ENCODE results near the gene VAV2. TPM values are rescaled to one million over a fixed set of nuclear protein-coding genes. Genes with fewer than 3 reads are reported as not detected.

The VAV2 gene
- total RNA-seq, 3 donors from 2014 or later (not counting 1 experiment from before 2014, with no cell fraction given): 3.9 to 5.1 (median 4.8) TPM

DNA sequence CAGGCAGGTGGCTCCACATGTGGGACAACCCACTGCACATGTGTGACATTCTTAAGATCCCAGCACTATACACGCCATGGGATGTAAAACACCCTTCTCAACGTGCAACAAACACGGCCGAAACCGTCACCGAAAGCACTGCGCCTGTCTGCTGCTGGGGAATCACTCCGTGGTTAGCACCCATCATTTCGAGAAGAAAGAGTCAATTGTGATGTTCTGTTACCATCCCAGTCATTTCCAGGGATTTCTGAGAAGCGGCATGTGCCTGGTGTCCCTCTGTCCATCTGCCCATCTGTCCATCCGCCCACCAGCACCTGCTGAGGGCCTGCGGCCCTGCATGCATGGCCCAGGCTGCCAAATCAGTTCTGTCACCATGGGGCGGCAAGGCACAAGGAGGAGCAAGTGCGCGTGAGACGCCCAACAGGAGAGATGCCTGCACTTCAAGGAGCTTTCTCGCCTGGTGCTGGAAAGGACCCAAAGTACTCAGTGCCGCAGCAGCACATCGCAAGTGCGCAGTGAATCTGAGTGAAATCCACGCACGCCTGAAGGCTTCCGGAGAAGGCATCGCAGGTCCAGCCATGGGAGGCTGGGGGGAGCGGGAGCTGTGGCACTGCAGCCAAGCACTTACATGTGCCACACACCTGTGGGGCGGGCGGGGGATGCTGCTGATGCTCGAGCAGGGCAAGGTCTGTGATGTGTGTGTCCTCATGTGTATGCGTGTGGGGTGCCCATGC is 38.0 kb downstream of the VAV2 start:
- DNase-seq (no peak), ATAC-seq (peak in 1 of 3 donors; percentile 12)
- Histone ChIP-seq H3K36me3 (ENCODE audit: control insufficient read depth, insufficient read depth, low read length) (no peaks in the 10 kb centered on the region), H3K27ac (ENCODE audit: low read length) (no peak overlapping the region), H3K4me1 (ENCODE audit: control insufficient read depth, insufficient read depth, low read length) (peaks cover 45% of the 10 kb centered on the region), H3K9me3 (ENCODE audit: control insufficient read depth, insufficient read depth, low read length) (no peaks in the 10 kb centered on the region), H3K4me3 (ENCODE audit: low read length) (no peak overlapping the region), H3K27me3 (ENCODE audit: control insufficient read depth, insufficient read depth, low read length) (no peaks in the 10 kb centered on the region)
- peaks cover 11 to 23% of the 10 kb centered on the region in 2 donors for H3K4me1 Mint-ChIP-seq
- peak overlapping the region; percentile 85 for H3K4me3 Mint-ChIP-seq
- H3K27me3 Mint-ChIP-seq (ENCODE audit: low read depth in 2 of 2): no peaks in the 10 kb centered on the region
- intact Hi-C loops (cut with micrococcal nuclease): no loop called here
- no peaks in the 10 kb centered on the region for H3K9me3 Mint-ChIP-seq
- H3K36me3 Mint-ChIP-seq: no peaks in the 10 kb centered on the region
- WGBS (ENCODE audit: insufficient coverage): 83% methylated on average over 29 of the region's 29 CpGs
- TF ChIP-seq, protein P1, sequence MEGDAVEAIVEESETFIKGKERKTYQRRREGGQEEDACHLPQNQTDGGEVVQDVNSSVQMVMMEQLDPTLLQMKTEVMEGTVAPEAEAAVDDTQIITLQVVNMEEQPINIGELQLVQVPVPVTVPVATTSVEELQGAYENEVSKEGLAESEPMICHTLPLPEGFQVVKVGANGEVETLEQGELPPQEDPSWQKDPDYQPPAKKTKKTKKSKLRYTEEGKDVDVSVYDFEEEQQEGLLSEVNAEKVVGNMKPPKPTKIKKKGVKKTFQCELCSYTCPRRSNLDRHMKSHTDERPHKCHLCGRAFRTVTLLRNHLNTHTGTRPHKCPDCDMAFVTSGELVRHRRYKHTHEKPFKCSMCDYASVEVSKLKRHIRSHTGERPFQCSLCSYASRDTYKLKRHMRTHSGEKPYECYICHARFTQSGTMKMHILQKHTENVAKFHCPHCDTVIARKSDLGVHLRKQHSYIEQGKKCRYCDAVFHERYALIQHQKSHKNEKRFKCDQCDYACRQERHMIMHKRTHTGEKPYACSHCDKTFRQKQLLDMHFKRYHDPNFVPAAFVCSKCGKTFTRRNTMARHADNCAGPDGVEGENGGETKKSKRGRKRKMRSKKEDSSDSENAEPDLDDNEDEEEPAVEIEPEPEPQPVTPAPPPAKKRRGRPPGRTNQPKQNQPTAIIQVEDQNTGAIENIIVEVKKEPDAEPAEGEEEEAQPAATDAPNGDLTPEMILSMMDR (IDR thresholded peaks at IDR 0.05): no peak
- peak overlapping the region in 1 of 2 donors; percentile 66 for H3K27ac Mint-ChIP-seq

GRCh38 chr9:133953621-133953975 is 38.5 kb downstream of the VAV2 start:
- H3K9me3 ChIP-seq (ENCODE audit: control insufficient read depth, insufficient read depth, low read length): no peaks in the 10 kb centered on the region
- H3K27me3 ChIP-seq (ENCODE audit: control insufficient read depth, insufficient read depth, low read length): no peaks in the 10 kb centered on the region
- H3K4me1 ChIP-seq (ENCODE audit: control insufficient read depth, insufficient read depth, low read length): peaks cover 40% of the 10 kb centered on the region
- Mint-ChIP-seq H3K4me1 (peaks cover 11 to 23% of the 10 kb centered on the region in 2 donors), H3K27ac (no peak overlapping the region), H3K4me3 (no peak overlapping the region), H3K9me3 (no peaks in the 10 kb centered on the region), H3K27me3 (ENCODE audit: low read depth in 2 of 2) (no peaks in the 10 kb centered on the region), H3K36me3 (no peaks in the 10 kb centered on the region)
- DNase-seq (no peak), ATAC-seq (no peak)
- H3K4me3 ChIP-seq (ENCODE audit: low read length): no peak overlapping the region
- no peaks in the 10 kb centered on the region for H3K36me3 ChIP-seq (ENCODE audit: control insufficient read depth, insufficient read depth, low read length)
- intact Hi-C loops (cut with micrococcal nuclease): no loop called here
- 94% methylated on average over 4 of the region's 4 CpGs for WGBS (ENCODE audit: insufficient coverage)
- TF ChIP-seq, protein P1 (IDR thresholded peaks at IDR 0.05): no peak
- H3K27ac ChIP-seq (ENCODE audit: low read length): no peak overlapping the region

GRCh38 chr9:133952598-133953550 is 39.2 kb downstream of the VAV2 start:
- 92% methylated on average over 17 of the region's 18 CpGs for WGBS (ENCODE audit: insufficient coverage)
- intact Hi-C loops (cut with micrococcal nuclease): no loop called here
- Mint-ChIP-seq H3K27ac (no peak overlapping the region), H3K36me3 (no peaks in the 10 kb centered on the region), H3K4me1 (peaks cover 11 to 23% of the 10 kb centered on the region in 2 donors), H3K9me3 (no peaks in the 10 kb centered on the region), H3K4me3 (no peak overlapping the region), H3K27me3 (ENCODE audit: low read depth in 2 of 2) (no peaks in the 10 kb centered on the region)
- H3K9me3 ChIP-seq (ENCODE audit: control insufficient read depth, insufficient read depth, low read length): no peaks in the 10 kb centered on the region
- DNase-seq (no peak), ATAC-seq (no peak)
- H3K36me3 ChIP-seq (ENCODE audit: control insufficient read depth, insufficient read depth, low read length): no peaks in the 10 kb centered on the region
- H3K4me1 ChIP-seq (ENCODE audit: control insufficient read depth, insufficient read depth, low read length): peaks cover 38% of the 10 kb centered on the region
- H3K27ac ChIP-seq (ENCODE audit: low read length): no peak overlapping the region
- no peaks in the 10 kb centered on the region for H3K27me3 ChIP-seq (ENCODE audit: control insufficient read depth, insufficient read depth, low read length)
- no peak overlapping the region for H3K4me3 ChIP-seq (ENCODE audit: low read length)
- TF ChIP-seq, protein P1 (IDR thresholded peaks at IDR 0.05): no peak
